ENCODE data around the gene S100A14. TPM values are rescaled to one million over a fixed set of nuclear protein-coding genes. Genes with fewer than 3 reads are reported as not detected.
A peak's percentile ranks its signal among the peaks of the same experiment; 100 is the strongest.

S100A14 gene
- total and polyA plus RNA-seq, 2 of the 4 experiments (the other 2 are of a cell fraction), result 0.10 TPM; not detected in 1

DNA sequence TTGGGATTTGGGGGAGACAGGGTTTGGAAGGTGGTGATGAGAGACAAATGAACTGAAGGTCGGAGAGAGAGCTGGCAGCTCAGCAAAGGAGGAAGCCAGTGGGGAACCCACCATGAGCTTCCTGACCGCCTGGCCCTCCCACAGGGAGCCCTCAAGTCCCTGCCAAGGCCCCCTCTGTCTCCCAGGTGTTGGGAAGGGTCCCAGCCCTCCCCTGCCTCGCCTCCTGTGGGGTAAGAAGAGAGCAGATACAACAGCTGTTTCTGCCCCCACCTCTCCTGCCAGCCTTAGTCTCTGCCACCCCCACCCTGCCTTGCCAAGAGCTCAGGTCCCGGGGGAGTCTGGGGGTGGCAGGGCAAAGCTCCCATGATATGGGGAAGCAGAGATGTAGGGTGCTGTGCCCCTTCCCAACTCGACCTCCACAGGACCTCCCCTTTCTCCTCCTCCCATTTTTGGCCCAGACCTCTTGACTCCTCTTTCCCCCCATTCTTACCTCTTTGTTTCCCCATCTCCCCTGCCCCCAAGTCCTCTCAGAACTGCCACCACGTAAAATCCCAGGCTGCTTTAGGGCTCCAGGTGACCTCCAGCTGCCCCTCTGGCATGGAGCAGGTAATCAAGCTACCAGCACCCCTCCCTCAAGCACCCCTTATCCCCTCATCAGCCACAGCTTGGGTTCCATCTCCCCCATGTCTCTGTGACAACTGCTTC lies 12.7 kb upstream of the S100A14 start:
- no peak for DNase-seq
- Histone ChIP-seq H3K27ac (ENCODE audit: insufficient read depth, low read length) (no peak overlapping the region), H4K8ac (ENCODE audit: low read depth in 2 of 2, low read length in 2 of 2) (no peak overlapping the region; a peak in 1 of 4 replicates), H3K4ac (ENCODE audit: low read depth, low read length) (no peak overlapping the region; the same call in 1 of the 2 replicates), H2BK15ac (ENCODE audit: low read depth, low read length) (peak overlapping the region; percentile 22; the same call in 1 of the 3 replicates), H3K27me3 (ENCODE audit: control insufficient read depth, insufficient read depth, low read length) (no peaks in the 10 kb centered on the region), H3K9me1 (ENCODE audit: insufficient read depth, low read length) (peaks cover 29% of the 10 kb centered on the region), H2AK9ac (replicated peaks; ENCODE audit: low read depth, low read length, poor library complexity) (peak overlapping the region; percentile 71), H4K20me1 (ENCODE audit: insufficient read depth, low read length) (no peaks in the 10 kb centered on the region), H4K5ac (ENCODE audit: low read depth, low read length) (no peak overlapping the region), H2BK20ac (ENCODE audit: low read depth, low read length) (no peak overlapping the region), H2BK120ac (ENCODE audit: low read depth, low read length) (0 out of 2 replicates have a peak overlapping the region, but pooled peaks have one; percentile 24), H3K18ac (ENCODE audit: low read depth, low read length) (no peak overlapping the region), H2BK5ac (ENCODE audit: low read depth, low read length, poor library complexity, severe bottlenecking) (no peak overlapping the region), H3K4me3 (ENCODE audit: insufficient read depth, low read depth, low read length) (no peak overlapping the region), H3K79me1 (ENCODE audit: low read depth in 1 of 2, low read length in 2 of 2) (peaks cover 25 to 36% of the 10 kb centered on the region in 2 experiments), H2AK5ac (ENCODE audit: low read depth, low read length) (peak overlapping the region; percentile 43), H3K9ac (ENCODE audit: low read depth, low read length) (no peak overlapping the region), H3K36me3 (ENCODE audit: control insufficient read depth, insufficient read depth, low read length) (peaks cover 7% of the 10 kb centered on the region; the same call in 1 of the 2 replicates), H3K4me1 (ENCODE audit: control insufficient read depth, insufficient read depth, low read length) (peaks cover 16% of the 10 kb centered on the region), H3K4me2 (ENCODE audit: low read depth, low read length) (no peak overlapping the region), H2AFZ (replicated peaks; ENCODE audit: low read length, poor library complexity) (no peak overlapping the region), H3K14ac (replicated peaks; ENCODE audit: low read depth, low read length) (no peak overlapping the region), H3K23ac (ENCODE audit: low read depth, low read length) (no peak overlapping the region), H4K91ac (ENCODE audit: insufficient read depth, low read depth, low read length) (peak overlapping the region; percentile 68), H3K9me3 (ENCODE audit: control insufficient read depth, insufficient read depth, low read length) (no peaks in the 10 kb centered on the region), H3K56ac (ENCODE audit: extremely low read depth, insufficient read depth, low read length) (no peak overlapping the region)
- POLR2A ChIA-PET (ENCODE audit: unreplicated experiment), result interaction anchor here (0.6 kb wide), 1 partner anchor 61 kb away, joined by 4 read pairs; no protein-coding TSS in a partner anchor
- in situ Hi-C loops (cut with MboI; ENCODE audit: low sequenced_read_pairs) (no loop called here), dilution Hi-C loops (cut with HindIII; ENCODE audit: low sequenced_read_pairs, unreplicated experiment) (no loop called here), intact Hi-C loops (cut with micrococcal nuclease) (loop anchor here (5.0 kb wide), 1 partner anchor 96 kb away; no protein-coding TSS in a partner anchor)
- no TSS peak for BruUV-seq (replicated peaks)
- ATAC-seq (ENCODE audit: low read depth), result no peak
- CTCF ChIA-PET, result interaction anchor here (0.9 to 1.8 kb wide), 2 partner anchors 118 to 122 kb away, joined by 3 to 7 read pairs; no protein-coding TSS in a partner anchor
- TF ChIP-seq MAFK (IDR thresholded peaks at IDR 0.05; ENCODE audit: low read depth, low read length) (no peak), NFE2L2 (IDR thresholded peaks at IDR 0.05; ENCODE audit: low read depth, low read length) (no peak)
- 100% methylated on average over 1 of the region's 6 CpGs; no CpG with 5 or more reads in 1 of the 2 experiments for WGBS, 2 experiments (ENCODE audit: extremely low coverage in 2 of 2, insufficient read length in 1 of 2)
